Endothelial cell of umbilical vein (primary cell): Measurements from ENCODE around the gene CYTH1.

ENCODE experiments used
- EZH2 ChIP-seq: IDR thresholded peaks from 2 replicates; pipeline ENCODE4 v1.6.1; 2012; ENCODE audit warnings: borderline replicate concordance, low read depth, mild to moderate bottlenecking, moderate library complexity, low read length, inconsistent platforms; ENCODE audit not compliant: severe bottlenecking
- FOS ChIP-seq: IDR thresholded peaks from 2 replicates; pipeline ENCODE4 v1.6.1; 2011; ENCODE audit warnings: mild to moderate bottlenecking, low read length, moderate library complexity, borderline replicate concordance; ENCODE audit not compliant: insufficient read depth
- GATA2 ChIP-seq: IDR thresholded peaks from 2 replicates; pipeline ENCODE4 v1.7.0; 2011; ENCODE audit warnings: low read depth, mild to moderate bottlenecking, moderate library complexity, mixed read lengths, low read length; ENCODE audit not compliant: insufficient read length, insufficient read depth
- JUN ChIP-seq: IDR thresholded peaks from 2 replicates; pipeline ENCODE4 v1.6.1; 2011; ENCODE audit warnings: borderline replicate concordance, low read depth; ENCODE audit not compliant: insufficient read length, insufficient read depth
- MYC ChIP-seq: IDR thresholded peaks from one replicate; pipeline ENCODE4 v1.6.1; 2011; ENCODE audit warnings: mild to moderate bottlenecking, low read depth, low read length
- POLR2A ChIP-seq: IDR thresholded peaks from 2 replicates; pipeline ENCODE4 v1.6.1; 2012; ENCODE audit warnings: low read depth, mild to moderate bottlenecking, control low read depth, low read length
- POLR2AphosphoS5 ChIP-seq: IDR thresholded peaks from 2 replicates; pipeline ENCODE4 v1.6.1; 2012; ENCODE audit warnings: low read depth, mild to moderate bottlenecking, control low read depth, low read length, moderate library complexity; ENCODE audit not compliant: insufficient read depth
- TF ChIP-seq, protein P1 (sequence below): IDR thresholded peaks from 2 replicates; pipeline ENCODE4 v1.6.1; 2011; ENCODE audit not compliant: insufficient read depth, insufficient read length
- TF ChIP-seq, protein P2 (sequence below), 2 donors: IDR thresholded peaks; 1 replicate in 1 of 2; 2 replicates in 1 of 2; pipeline ENCODE4 v1.5.1; 2011; ENCODE audit warnings: low read length in 2 of 2, mild to moderate bottlenecking in 2 of 2, moderate library complexity in 2 of 2, control low read depth in 1 of 2, inconsistent platforms in 1 of 2, low read depth in 1 of 2; ENCODE audit not compliant: insufficient read depth in 1 of 2; ENCODE audit errors: extremely low read depth in 1 of 2

DNA sequence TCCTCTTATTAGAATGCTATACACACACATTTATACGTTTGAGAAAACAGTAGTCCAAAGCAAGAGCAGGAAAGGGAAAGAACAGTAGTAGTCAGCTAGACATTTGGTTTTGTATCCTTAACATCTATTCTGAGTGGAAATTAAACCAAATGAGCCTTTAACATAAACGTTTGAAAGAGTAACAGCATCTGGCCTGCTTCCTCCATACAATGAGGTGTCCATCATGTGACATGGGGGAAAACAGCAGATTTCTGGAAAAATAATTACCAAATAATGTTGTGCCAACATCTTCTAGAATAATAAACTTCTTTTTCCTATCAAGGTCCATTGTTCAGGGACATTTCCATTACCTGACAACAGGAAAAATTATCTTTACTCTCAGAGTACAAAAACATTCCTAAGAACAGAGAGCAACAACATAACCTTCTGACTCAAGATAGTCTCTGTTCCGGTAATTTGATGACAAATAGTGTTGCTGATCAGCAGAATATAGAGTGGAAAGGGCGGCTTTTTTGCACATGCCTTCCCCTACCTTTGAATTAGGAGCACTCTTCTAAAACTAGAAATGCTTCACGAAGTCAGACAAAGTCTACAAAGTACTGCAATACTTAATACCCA lies 20.2 kb downstream of the CYTH1 start:
- TF ChIP-seq, protein P1, sequence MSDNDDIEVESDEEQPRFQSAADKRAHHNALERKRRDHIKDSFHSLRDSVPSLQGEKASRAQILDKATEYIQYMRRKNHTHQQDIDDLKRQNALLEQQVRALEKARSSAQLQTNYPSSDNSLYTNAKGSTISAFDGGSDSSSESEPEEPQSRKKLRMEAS = no peak
- TF ChIP-seq POLR2A (no peak), FOS (peak; percentile 33), EZH2 (no peak), POLR2AphosphoS5 (no peak), MYC (no peak), JUN (no peak), GATA2 (peak; percentile 8)
- TF ChIP-seq, protein P2, sequence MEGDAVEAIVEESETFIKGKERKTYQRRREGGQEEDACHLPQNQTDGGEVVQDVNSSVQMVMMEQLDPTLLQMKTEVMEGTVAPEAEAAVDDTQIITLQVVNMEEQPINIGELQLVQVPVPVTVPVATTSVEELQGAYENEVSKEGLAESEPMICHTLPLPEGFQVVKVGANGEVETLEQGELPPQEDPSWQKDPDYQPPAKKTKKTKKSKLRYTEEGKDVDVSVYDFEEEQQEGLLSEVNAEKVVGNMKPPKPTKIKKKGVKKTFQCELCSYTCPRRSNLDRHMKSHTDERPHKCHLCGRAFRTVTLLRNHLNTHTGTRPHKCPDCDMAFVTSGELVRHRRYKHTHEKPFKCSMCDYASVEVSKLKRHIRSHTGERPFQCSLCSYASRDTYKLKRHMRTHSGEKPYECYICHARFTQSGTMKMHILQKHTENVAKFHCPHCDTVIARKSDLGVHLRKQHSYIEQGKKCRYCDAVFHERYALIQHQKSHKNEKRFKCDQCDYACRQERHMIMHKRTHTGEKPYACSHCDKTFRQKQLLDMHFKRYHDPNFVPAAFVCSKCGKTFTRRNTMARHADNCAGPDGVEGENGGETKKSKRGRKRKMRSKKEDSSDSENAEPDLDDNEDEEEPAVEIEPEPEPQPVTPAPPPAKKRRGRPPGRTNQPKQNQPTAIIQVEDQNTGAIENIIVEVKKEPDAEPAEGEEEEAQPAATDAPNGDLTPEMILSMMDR (IDR thresholded peaks at IDR 0.05; ENCODE audit: extremely low read depth in 1 of 2, insufficient read depth in 1 of 2, low read depth in 1 of 2, low read length in 2 of 2) = no peak
